Measurements from ENCODE around the gene LMAN1L.

LMAN1L gene

GRCh38 chr15:74817370-74817737 is 4.7 kb downstream of the LMAN1L start:
- DNase-seq, result no peak

GRCh38 chr15:74820056-74820455 is 7.4 kb downstream of the LMAN1L start:
- no peak for DNase-seq

- peak; percentile 23 for DNase-seq
These were observed 8.6 kb downstream of the LMAN1L start for GRCh38 chr15:74821091-74821789.

- no peak for DNase-seq
These were observed 9.1 kb downstream of the LMAN1L start for GRCh38 chr15:74821790-74822158.

- DNase-seq, result no peak
These were observed 9.6 kb downstream of the LMAN1L start for GRCh38 chr15:74822233-74822632.

GRCh38 chr15:74823324-74823723 is 10.7 kb downstream of the LMAN1L start:
- DNase-seq, result no peak

GRCh38 chr15:74824976-74825375 is 12.3 kb downstream of the LMAN1L start:
- no peak for DNase-seq

GRCh38 chr15:74825866-74826265 is 13.2 kb downstream of the LMAN1L start:
- DNase-seq, result no peak

GRCh38 chr15:74826364-74826819 is 13.8 kb downstream of the LMAN1L start, which contains the start of gene CPLX3:
Gene CPLX3 (plus strand): TSS chr15:74826627. CDS start chr15:74826704, 77 bp downstream.
- DNase-seq, result no peak

GRCh38 chr15:74826921-74827320 is 14.3 kb downstream of the LMAN1L start:
- DNase-seq, result no peak

- DNase-seq, result no peak
These were observed 15.0 kb downstream of the LMAN1L start for GRCh38 chr15:74827614-74828013.

GRCh38 chr15:74828835-74829234 is 16.2 kb downstream of the LMAN1L start:
- DNase-seq, result peak; percentile 10

- DNase-seq, result no peak
These were observed 16.9 kb downstream of the LMAN1L start for GRCh38 chr15:74829486-74829885.

- DNase-seq, result no peak
These were observed 17.4 kb downstream of the LMAN1L start for GRCh38 chr15:74829991-74830390.

- DNase-seq, result no peak
These were observed 18.2 kb downstream of the LMAN1L start for GRCh38 chr15:74830868-74831267.

GRCh38 chr15:74831813-74832495 is 19.3 kb downstream of the LMAN1L start:
- no peak for DNase-seq

- DNase-seq, result no peak
These were observed 20.2 kb downstream of the LMAN1L start for GRCh38 chr15:74832826-74833225.

- DNase-seq, result no peak
These were observed 20.9 kb downstream of the LMAN1L start for GRCh38 chr15:74833376-74834107.

- DNase-seq, result peak; percentile 9
These were observed 22.7 kb downstream of the LMAN1L start for GRCh38 chr15:74835312-74835823.

- no peak for DNase-seq
These were observed 24.2 kb downstream of the LMAN1L start for GRCh38 chr15:74836846-74837245.

- DNase-seq, result no peak
These were observed 25.0 kb downstream of the LMAN1L start for GRCh38 chr15:74837482-74838136.

- DNase-seq, result no peak
These were observed 25.5 kb downstream of the LMAN1L start for GRCh38 chr15:74838137-74838516.
